Upper lobe of left lung (tissue), 6 donors: ENCODE data around the gene GRHPR. TPM values are rescaled to one million over a fixed set of nuclear protein-coding genes. Genes with fewer than 3 reads are reported as not detected.

Source experiments
- ATAC-seq, 2 donors: fragments of 200-7000 bp; cut with Tn5 transposase; one replicate each; pipeline ENCODE4 v1.9.1; 2022; ENCODE audit warnings: mild to moderate bottlenecking in 2 of 2, moderate library complexity in 2 of 2; ENCODE audit not compliant: low FRiP score in 2 of 2
- DNase-seq, 2 donors: peaks; one replicate each; pipeline ENCODE4 v3.0.0-alpha.2; 2019 to 2020
- H3K27ac ChIP-seq, 4 donors: fragments of 200-600 bp; sonication (generic); one replicate each; pipeline ENCODE4 v1.5.1; 2016 to 2019
- H3K27me3 ChIP-seq, 4 donors: fragments of 200-600 bp; sonication (generic); one replicate each; pipeline ENCODE4 v1.5.1; 2017 to 2019
- H3K36me3 ChIP-seq, 4 donors: fragments of 200-600 bp; sonication (generic); one replicate each; pipeline ENCODE4 v1.5.1; 2016 to 2019
- H3K4me1 ChIP-seq, 4 donors: fragments of 200-600 bp; sonication (generic); one replicate each; pipeline ENCODE4 v1.5.1; 2018 to 2019
- H3K4me3 ChIP-seq, 4 donors: fragments of 200-600 bp; sonication (generic); one replicate each; pipeline ENCODE4 v1.5.1; 2017 to 2019; ENCODE audit warnings: mild to moderate bottlenecking in 2 of 4, moderate library complexity in 1 of 4
- H3K9me3 ChIP-seq, 4 donors: fragments of 200-600 bp; sonication (generic); one replicate each; pipeline ENCODE4 v1.5.1; 2018 to 2019
- EP300 ChIP-seq, 4 donors: sonication (generic); formaldehyde crosslinking; IDR thresholded peaks; one replicate each; pipeline ENCODE4 v1.5.1; 2017; ENCODE audit warnings: antibody characterized with exemption in 4 of 4, control low read depth in 2 of 4
- POLR2A ChIP-seq, 4 donors: fragments of 450-650 bp; IDR thresholded peaks; one replicate each; pipeline ENCODE4 v1.5.1; 2016 to 2017; ENCODE audit warnings: antibody characterized with exemption in 4 of 4, mild to moderate bottlenecking in 2 of 4
- POLR2AphosphoS5 ChIP-seq, 2 donors: sonication (generic); formaldehyde crosslinking; IDR thresholded peaks; one replicate each; pipeline ENCODE4 v1.5.1; 2017; ENCODE audit warnings: antibody characterized with exemption in 2 of 2
- WGBS, 2 donors: methylation state at CpG; one replicate each; pipeline ENCODE4 v1.1.5; 2017 to 2018; 5-methylcytosine and 5-hydroxymethylcytosine counted together
- total RNA-seq, 6 donors: library from RNA; depleted of rRNA in 4 of 6; stranded (reverse); fragments of >200 nt in 4 of 6; gene quantifications; one replicate each; pipeline versions ENCODE4 v1.1.0 to v1.2.1, GENCODE V29; 2016 to 2021
- TF ChIP-seq, protein P1 (sequence below), 6 experiments: fragments of 450-650 bp in 4 of 6; fragments of 200-600 bp in 2 of 6; sonication (generic) in 2 of 6; IDR thresholded peaks; one replicate each; pipeline ENCODE4 v1.5.1; 2016 to 2019; ENCODE audit warnings: antibody characterized with exemption in 6 of 6
- donor health status: DM: no; HTN: no; CAD: no; lungs with moderate emphysema.
- donor health status: DM: no; HTN: yes; CAD: no; lungs with severe emphysema.

GRHPR gene
- total RNA-seq, 6 donors from 2014 or later, result 68.2 to 97.6 (median 81.3) TPM

DNA sequence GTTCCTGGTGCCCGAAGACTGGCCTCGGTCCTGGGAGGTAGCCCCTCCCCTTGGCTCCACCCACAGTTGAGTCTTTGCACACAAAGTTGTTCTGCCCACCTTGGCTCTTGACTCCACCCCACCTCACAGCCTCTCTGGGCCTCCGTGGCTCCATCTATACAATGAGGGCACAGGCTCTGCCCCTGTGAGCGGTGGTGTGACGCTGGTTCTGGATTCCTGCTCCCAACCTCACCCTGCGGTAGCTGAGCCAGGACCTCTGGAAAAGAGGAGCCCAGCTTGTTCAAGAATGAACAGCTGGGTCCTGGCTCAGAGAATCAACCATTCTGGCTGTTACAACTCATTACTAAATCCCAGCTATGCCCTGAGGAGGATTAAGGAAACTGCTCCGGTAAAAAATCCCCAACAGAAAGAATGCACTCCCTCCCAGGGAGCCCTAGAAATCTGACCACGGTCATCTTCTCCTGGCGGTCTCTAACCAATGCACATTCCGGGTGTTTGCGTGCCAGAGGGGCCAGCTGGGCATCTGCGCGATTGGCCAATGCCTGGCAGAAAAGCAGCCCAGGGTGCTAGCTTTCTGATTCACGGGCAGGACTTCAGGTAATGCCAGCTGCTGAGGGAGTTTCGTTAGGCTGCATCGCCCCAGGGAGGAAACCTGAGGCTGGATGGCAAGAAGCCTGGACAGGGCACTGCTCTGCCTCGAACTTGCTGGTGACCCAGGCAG lies 9.9 kb upstream of the GRHPR start:
- TF ChIP-seq POLR2AphosphoS5 (IDR thresholded peaks at IDR 0.05) (no peak), POLR2A (IDR thresholded peaks at IDR 0.05) (no peak), EP300 (IDR thresholded peaks at IDR 0.05) (no peak)
- TF ChIP-seq, protein P1, sequence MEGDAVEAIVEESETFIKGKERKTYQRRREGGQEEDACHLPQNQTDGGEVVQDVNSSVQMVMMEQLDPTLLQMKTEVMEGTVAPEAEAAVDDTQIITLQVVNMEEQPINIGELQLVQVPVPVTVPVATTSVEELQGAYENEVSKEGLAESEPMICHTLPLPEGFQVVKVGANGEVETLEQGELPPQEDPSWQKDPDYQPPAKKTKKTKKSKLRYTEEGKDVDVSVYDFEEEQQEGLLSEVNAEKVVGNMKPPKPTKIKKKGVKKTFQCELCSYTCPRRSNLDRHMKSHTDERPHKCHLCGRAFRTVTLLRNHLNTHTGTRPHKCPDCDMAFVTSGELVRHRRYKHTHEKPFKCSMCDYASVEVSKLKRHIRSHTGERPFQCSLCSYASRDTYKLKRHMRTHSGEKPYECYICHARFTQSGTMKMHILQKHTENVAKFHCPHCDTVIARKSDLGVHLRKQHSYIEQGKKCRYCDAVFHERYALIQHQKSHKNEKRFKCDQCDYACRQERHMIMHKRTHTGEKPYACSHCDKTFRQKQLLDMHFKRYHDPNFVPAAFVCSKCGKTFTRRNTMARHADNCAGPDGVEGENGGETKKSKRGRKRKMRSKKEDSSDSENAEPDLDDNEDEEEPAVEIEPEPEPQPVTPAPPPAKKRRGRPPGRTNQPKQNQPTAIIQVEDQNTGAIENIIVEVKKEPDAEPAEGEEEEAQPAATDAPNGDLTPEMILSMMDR (IDR thresholded peaks at IDR 0.05), result no peak
- H3K27me3 ChIP-seq, result no peaks in the 10 kb centered on the region
- peaks cover 0 to 11% (median 8%) of the 10 kb centered on the region in 4 donors for H3K4me1 ChIP-seq
- ATAC-seq (no peak), DNase-seq (no peak)
- no peaks in the 10 kb centered on the region for H3K9me3 ChIP-seq
- WGBS, 2 donors, result 54 to 67% methylated on average over 10 to 17 of the region's 17 CpGs
- no peaks in the 10 kb centered on the region for H3K36me3 ChIP-seq
- no peak overlapping the region for H3K27ac ChIP-seq
- H3K4me3 ChIP-seq, result no peak overlapping the region

DNA sequence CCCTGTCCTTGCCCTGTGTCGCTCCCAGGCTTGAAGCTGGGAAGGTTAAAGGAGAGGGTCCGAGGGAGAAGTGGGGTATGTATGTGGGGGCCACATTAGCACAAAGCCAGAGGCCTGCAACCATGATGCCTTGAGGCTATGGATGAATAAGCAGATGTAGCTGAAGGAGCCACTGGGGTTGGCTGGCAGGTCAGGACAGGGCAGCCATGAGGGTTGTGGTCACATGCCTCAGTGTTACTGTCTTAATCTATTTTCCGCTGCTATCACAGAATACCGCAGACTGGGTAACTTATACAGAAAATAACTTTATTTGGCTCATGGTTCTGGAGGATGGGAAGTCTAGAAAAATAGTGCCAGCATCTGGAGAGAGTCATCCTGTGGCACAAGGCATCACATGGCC lies 9.2 kb upstream of the GRHPR start:
- 93 to 97% methylated on average over 4 of the region's 4 CpGs for WGBS, 2 donors
- no peak for TF ChIP-seq POLR2A (IDR thresholded peaks at IDR 0.05)
- no peak overlapping the region for H3K4me3 ChIP-seq
- DNase-seq (no peak), ATAC-seq (no peak)
- H3K36me3 ChIP-seq, result no peaks in the 10 kb centered on the region
- H3K9me3 ChIP-seq, result no peaks in the 10 kb centered on the region
- no peaks in the 10 kb centered on the region for H3K27me3 ChIP-seq
- H3K27ac ChIP-seq, result no peak overlapping the region
- H3K4me1 ChIP-seq, result peaks cover 0 to 11% (median 8%) of the 10 kb centered on the region in 4 donors

DNA sequence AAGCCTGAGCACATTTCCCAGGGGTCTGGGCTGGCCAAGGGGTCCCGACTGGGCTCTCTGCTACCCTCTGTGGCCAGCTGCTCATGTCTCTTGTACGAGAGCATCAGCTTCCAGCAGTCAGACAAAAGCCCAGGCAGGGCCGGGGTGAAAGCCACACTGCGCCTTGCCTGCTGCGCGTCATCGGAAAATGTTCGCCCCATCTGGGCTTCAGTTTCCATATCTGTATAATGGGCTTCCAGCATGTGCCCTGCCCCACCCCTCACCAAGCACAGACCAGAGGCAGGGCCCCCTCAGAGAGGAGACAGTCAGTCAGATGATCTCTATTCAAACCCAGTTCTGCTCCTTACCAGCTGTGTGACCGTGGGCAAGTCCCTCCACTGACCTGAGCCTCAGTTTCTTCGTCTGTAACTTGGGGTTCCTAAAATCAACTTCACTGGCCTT lies 8.0 kb upstream of the GRHPR start:
- Histone ChIP-seq H3K27me3 (no peaks in the 10 kb centered on the region), H3K36me3 (no peaks in the 10 kb centered on the region), H3K9me3 (no peaks in the 10 kb centered on the region), H3K4me3 (no peak overlapping the region), H3K27ac (peak overlapping the region in 1 of 4 donors; percentile 16), H3K4me1 (peaks cover 0 to 11% (median 8%) of the 10 kb centered on the region in 4 donors)
- TF ChIP-seq POLR2A (IDR thresholded peaks at IDR 0.05) (no peak), POLR2AphosphoS5 (IDR thresholded peaks at IDR 0.05) (no peak), EP300 (IDR thresholded peaks at IDR 0.05) (no peak)
- TF ChIP-seq, protein P1 (IDR thresholded peaks at IDR 0.05), result no peak
- DNase-seq (peak in 1 of 2 donors; percentile 54), ATAC-seq (no peak)
- 77 to 86% methylated on average over 10 of the region's 10 CpGs for WGBS, 2 donors

- WGBS, 2 donors, result 21 to 24% methylated on average over 22 of the region's 22 CpGs
- H3K9me3 ChIP-seq, result no peaks in the 10 kb centered on the region
- no peaks in the 10 kb centered on the region for H3K27me3 ChIP-seq
- H3K36me3 ChIP-seq, result no peaks in the 10 kb centered on the region
- DNase-seq, result peak in 1 of 2 donors; percentile 67
- no peak for TF ChIP-seq EP300 (IDR thresholded peaks at IDR 0.05)
- no peak for TF ChIP-seq POLR2A (IDR thresholded peaks at IDR 0.05)
- TF ChIP-seq, protein P1 (IDR thresholded peaks at IDR 0.05), result peak; percentile 81 to 88 (median 87)
- peak in 1 of 2 donors; percentile 5 for TF ChIP-seq POLR2AphosphoS5 (IDR thresholded peaks at IDR 0.05)
- peak; percentile 74 to 86 for ATAC-seq
- peaks cover 0 to 11% (median 8%) of the 10 kb centered on the region in 4 donors for H3K4me1 ChIP-seq
- peak overlapping the region in 2 of 4 donors; percentile 11 to 16 for H3K27ac ChIP-seq
- peak overlapping the region in 1 of 4 donors; percentile 13 for H3K4me3 ChIP-seq
Observed at GRCh38 chr9:37415011-37415719, 7.3 kb upstream of the GRHPR start.

GRCh38 chr9:37417252-37417803 lies 5.2 kb upstream of the GRHPR start:
- Histone ChIP-seq H3K27ac (no peak overlapping the region), H3K4me1 (peaks cover 5 to 17% (median 11%) of the 10 kb centered on the region in 4 donors), H3K36me3 (no peaks in the 10 kb centered on the region), H3K9me3 (no peaks in the 10 kb centered on the region), H3K27me3 (no peaks in the 10 kb centered on the region), H3K4me3 (no peak overlapping the region)
- ATAC-seq (no peak), DNase-seq (no peak)
- TF ChIP-seq POLR2AphosphoS5 (IDR thresholded peaks at IDR 0.05) (no peak), POLR2A (IDR thresholded peaks at IDR 0.05) (no peak), EP300 (IDR thresholded peaks at IDR 0.05) (no peak)
- TF ChIP-seq, protein P1 (IDR thresholded peaks at IDR 0.05), result no peak
- WGBS, 2 donors, result 89 to 90% methylated on average over 8 to 9 of the region's 9 CpGs
